AG04450 (cell line): Measurements from ENCODE around the gene SMO. TPM values are rescaled to one million over a fixed set of nuclear protein-coding genes. Genes with fewer than 3 reads are reported as not detected.

Experiments
- CTCF ChIA-PET: fragments of 300-600, 350-600 bp; formaldehyde crosslinking; extraction: SDS; loops from one replicate; lab custom pipeline; 2022; ENCODE audit warnings: antibody characterized with exemption, inconsistent platforms; lab: Charles Lee
- POLR2A ChIA-PET: fragments of 350-600 bp; formaldehyde crosslinking; extraction: SDS; loops from one replicate; lab custom pipeline; 2021; ENCODE audit warnings: antibody characterized with exemption, inconsistent platforms; lab: Yijun Ruan, JAX
- DNase-seq: peaks from one replicate; pipeline ENCODE4 v3.0.0-alpha.2; 2011; ENCODE audit warnings: low read depth, low spot score
- H3K27ac ChIP-seq: one replicate; pipeline ENCODE4 v1.5.1; 2012; ENCODE audit warnings: low read depth, low read length, control low read depth
- H3K27me3 ChIP-seq: one replicate; pipeline ENCODE4 v1.6.0; 2012; ENCODE audit warnings: low read length; ENCODE audit not compliant: control insufficient read depth, insufficient read depth
- H3K4me3 ChIP-seq: 2 replicates; pipeline ENCODE4 v1.5.1; 2011; ENCODE audit warnings: mild to moderate bottlenecking, low read depth, low read length, control low read depth
- H3K9me3 ChIP-seq: 2 replicates; pipeline ENCODE4 v1.5.1; 2012; ENCODE audit warnings: low read length; ENCODE audit not compliant: control insufficient read depth, insufficient read depth
- CTCF ChIP-seq: IDR thresholded peaks from 2 replicates; pipeline ENCODE4 v1.5.1; 2011; ENCODE audit warnings: low read depth, low read length, control low read depth, inconsistent platforms
- polyA plus RNA-seq: library from polyadenylated mRNA; depleted of rRNA; stranded (reverse); fragments of >200 nt; gene quantifications from 2 replicates; pipeline ENCODE4 v1.2.3, GENCODE V29; 2011

Gene SMO
- polyA plus RNA-seq, 1 experiment: 20.8 TPM

GRCh38 chr7:129157651-129158050 is 30.8 kb upstream of the SMO start:
- CTCF ChIA-PET: no interaction called here
- Histone ChIP-seq H3K27ac (no peak overlapping the region), H3K27me3 (peaks cover 32% of the 10 kb centered on the region), H3K9me3 (no peaks in the 10 kb centered on the region; the same call in none of the 2 replicates), H3K4me3 (no peak overlapping the region)
- POLR2A ChIA-PET: no interaction called here
- DNase-seq: no peak
- no peak for TF ChIP-seq CTCF

- H3K27me3 ChIP-seq: peaks cover 28% of the 10 kb centered on the region
- DNase-seq: no peak
- H3K4me3 ChIP-seq: no peak overlapping the region
- POLR2A ChIA-PET: no interaction called here
- no peak for TF ChIP-seq CTCF
- CTCF ChIA-PET: interaction anchor here (0.6 to 1.3 kb wide), 2 partner anchors 49 to 51 kb away, joined by 3 to 4 read pairs; no protein-coding TSS in a partner anchor
- H3K9me3 ChIP-seq: no peaks in the 10 kb centered on the region; the same call in none of the 2 replicates
- no peak overlapping the region for H3K27ac ChIP-seq
Measured at GRCh38 chr7:129159539-129159938, 28.9 kb upstream of the SMO start.

GRCh38 chr7:129160161-129160905 is 28.1 kb upstream of the SMO start:
- ChIA-PET CTCF (interaction anchor here (0.9 to 1.3 kb wide), 2 partner anchors 50 to 58 kb away, joined by 3 to 4 read pairs; no protein-coding TSS in a partner anchor), POLR2A (no interaction called here)
- Histone ChIP-seq H3K9me3 (no peaks in the 10 kb centered on the region; the same call in none of the 2 replicates), H3K4me3 (no peak overlapping the region), H3K27me3 (peaks cover 28% of the 10 kb centered on the region), H3K27ac (no peak overlapping the region)
- DNase-seq: no peak
- TF ChIP-seq CTCF: no peak

- POLR2A ChIA-PET: no interaction called here
- H3K27me3 ChIP-seq: peaks cover 26% of the 10 kb centered on the region
- DNase-seq: no peak
- H3K9me3 ChIP-seq: no peaks in the 10 kb centered on the region; the same call in none of the 2 replicates
- H3K4me3 ChIP-seq: no peak overlapping the region
- CTCF ChIA-PET: interaction anchor here (0.9 kb wide), 1 partner anchor 57 kb away, joined by 3 read pairs; no protein-coding TSS in a partner anchor
- H3K27ac ChIP-seq: no peak overlapping the region
- no peak for TF ChIP-seq CTCF
Measured at GRCh38 chr7:129161524-129162225, 26.8 kb upstream of the SMO start.
